Esophagus muscularis mucosa (tissue), 4 donors: ENCODE results near the gene IFT43. TPM values are rescaled to one million over a fixed set of nuclear protein-coding genes. Genes with fewer than 3 reads are reported as not detected.

ENCODE experiments used
- DNase-seq: peaks from one replicate; pipeline ENCODE4 v3.0.0-alpha.2; 2017; ENCODE audit errors: extremely low spot score
- H3K27ac ChIP-seq, 4 donors: fragments of 200-600 bp; sonication (generic); replicated peaks in 1 of 4; 1 replicate in 3 of 4; 2 replicates in 1 of 4; pipeline ENCODE4 v1.5.1; 2016 to 2019; ENCODE audit warnings: mild to moderate bottlenecking in 1 of 4
- H3K27me3 ChIP-seq, 4 donors: fragments of 200-600 bp; sonication (generic); one replicate each; pipeline versions ENCODE4 v1.5.1 to v1.6.0; 2016 to 2019
- H3K36me3 ChIP-seq, 4 donors: fragments of 200-600 bp; sonication (generic); one replicate each; pipeline ENCODE4 v1.5.1; 2016 to 2019
- H3K4me1 ChIP-seq, 4 donors: fragments of 200-600 bp; sonication (generic); one replicate each; pipeline ENCODE4 v1.5.1; 2016 to 2019
- H3K4me3 ChIP-seq, 4 donors: fragments of 200-600 bp; sonication (generic); 1 replicate in 2 of 4; 2 replicates in 2 of 4; pipeline ENCODE4 v1.5.1; 2016 to 2019; ENCODE audit warnings: mild to moderate bottlenecking in 4 of 4, moderate library complexity in 1 of 4
- H3K9me3 ChIP-seq, 4 donors: fragments of 200-600 bp; sonication (generic); 1 replicate in 3 of 4; 2 replicates in 1 of 4; pipeline ENCODE4 v1.5.1; 2016 to 2019
- CTCF ChIP-seq, 3 experiments: fragments of 200-600 bp in 2 of 3; fragments of 450-650 bp in 1 of 3; sonication (generic) in 2 of 3; IDR thresholded peaks; one replicate each; pipeline ENCODE4 v1.5.1; 2017 to 2019; ENCODE audit warnings: antibody characterized with exemption in 3 of 3, mild to moderate bottlenecking in 2 of 3, moderate library complexity in 1 of 3
- EP300 ChIP-seq: sonication (generic); formaldehyde crosslinking; IDR thresholded peaks from one replicate; pipeline ENCODE4 v1.6.1; 2017; ENCODE audit warnings: antibody characterized with exemption
- POLR2A ChIP-seq: fragments of 450-650 bp; IDR thresholded peaks from one replicate; pipeline ENCODE4 v1.6.1; 2017; ENCODE audit warnings: antibody characterized with exemption, moderate library complexity, mild to moderate bottlenecking, low read depth
- POLR2AphosphoS5 ChIP-seq, 2 donors: sonication (generic); formaldehyde crosslinking; IDR thresholded peaks; one replicate each; pipeline ENCODE4 v1.6.1; 2017; ENCODE audit warnings: antibody characterized with exemption in 2 of 2
- WGBS: methylation state at CpG from one replicate; pipeline ENCODE4 v1.1.5; 2018; 5-methylcytosine and 5-hydroxymethylcytosine counted together
- intact Hi-C: fragments of 100-400 bp; cut with DNase I; formaldehyde crosslinking; loops from one replicate; pipeline ENCODE4 v1.15.1; 2023
- total RNA-seq, 4 donors: library from RNA; depleted of rRNA; stranded (reverse); fragments of >200 nt; gene quantifications; one replicate each; pipeline versions ENCODE4 v1.1.0 to v1.2.1, GENCODE V29; 2016

IFT43 gene
- total RNA-seq, 4 donors from 2014 or later, result 36.7 to 51.0 (median 42.3) TPM

- Histone ChIP-seq H3K4me3 (peak within 1 kb of the TSS; percentile 75 to 92 (median 80)), H3K9me3 (no peaks in the 10 kb centered on the region), H3K4me1 (peaks cover 43 to 74% (median 69%) of the 10 kb centered on the region in 4 donors), H3K27ac (peak within 1 kb of the TSS; percentile 96 to 99 (median 98)), H3K27me3 (no peaks in the 10 kb centered on the region), H3K36me3 (no peaks in the 10 kb centered on the region)
- peak; percentile 95 for DNase-seq
- TF ChIP-seq CTCF (IDR thresholded peaks at IDR 0.05) (no peak), POLR2A (peak; percentile 46), POLR2AphosphoS5 (IDR thresholded peaks at IDR 0.05) (peak; percentile 72 to 94), EP300 (no peak)
- intact Hi-C loops, result loop anchor here (2.0 kb wide), 1 partner anchor 271 kb away; no protein-coding TSS in a partner anchor
- under 1% methylated on average over 26 of the region's 26 CpGs for WGBS
Observed at GRCh38 chr14:75981426-75982265, 3.9 kb upstream of the IFT43 start, which contains the start of gene TGFB3. TGFB3 (minus strand) TSS chr14:75981995; CDS start chr14:75980893, 1,102 bp downstream.

GRCh38 chr14:75982266-75983018 lies 3.1 kb upstream of the IFT43 start:
- Histone ChIP-seq H3K9me3 (no peaks in the 10 kb centered on the region), H3K27me3 (no peaks in the 10 kb centered on the region), H3K4me3 (peak overlapping the region; percentile 75 to 92 (median 80)), H3K4me1 (peaks cover 45 to 74% (median 71%) of the 10 kb centered on the region in 4 donors), H3K36me3 (no peaks in the 10 kb centered on the region), H3K27ac (peak overlapping the region; percentile 96 to 99 (median 98))
- TF ChIP-seq POLR2AphosphoS5 (IDR thresholded peaks at IDR 0.05) (peak; percentile 52 to 55), POLR2A (no peak), CTCF (IDR thresholded peaks at IDR 0.05) (peak; percentile 51 to 85 (median 80)), EP300 (no peak)
- peak; percentile 98 for DNase-seq
- under 1% methylated on average over 25 of the region's 77 CpGs for WGBS
- intact Hi-C loops, result loop anchor here (2.0 kb wide), 1 partner anchor 272 kb away; no protein-coding TSS in a partner anchor

GRCh38 chr14:75983019-75983358 lies 2.6 kb upstream of the IFT43 start:
- no peaks in the 10 kb centered on the region for H3K27me3 ChIP-seq
- H3K9me3 ChIP-seq, result no peaks in the 10 kb centered on the region
- H3K36me3 ChIP-seq, result no peaks in the 10 kb centered on the region
- DNase-seq, result no peak
- WGBS, result 32% methylated on average over 7 of the region's 7 CpGs
- peaks cover 42 to 72% (median 69%) of the 10 kb centered on the region in 4 donors for H3K4me1 ChIP-seq
- H3K4me3 ChIP-seq, result peak overlapping the region; percentile 75 to 92 (median 80)
- intact Hi-C loops, result loop anchor here (2.0 kb wide), 1 partner anchor 272 kb away; no protein-coding TSS in a partner anchor
- no peak for TF ChIP-seq CTCF (IDR thresholded peaks at IDR 0.05)
- no peak for TF ChIP-seq POLR2A
- no peak for TF ChIP-seq EP300
- H3K27ac ChIP-seq, result peak overlapping the region; percentile 96 to 99 (median 98)

GRCh38 chr14:75984674-75985073 lies 889 bp upstream of the IFT43 start:
- 47% methylated on average over 2 of the region's 2 CpGs for WGBS
- Histone ChIP-seq H3K9me3 (no peaks in the 10 kb centered on the region), H3K36me3 (peaks cover 0 to 4% (median under 1%) of the 10 kb centered on the region in 4 donors), H3K27ac (peak overlapping the region; percentile 96 to 99 (median 98)), H3K4me1 (peaks cover 37 to 65% (median 63%) of the 10 kb centered on the region in 4 donors), H3K4me3 (no peak overlapping the region), H3K27me3 (no peaks in the 10 kb centered on the region)
- DNase-seq, result no peak
- intact Hi-C loops, result no loop called here
- TF ChIP-seq POLR2AphosphoS5 (IDR thresholded peaks at IDR 0.05), result no peak
- no peak for TF ChIP-seq CTCF (IDR thresholded peaks at IDR 0.05)
- no peak for TF ChIP-seq POLR2A
- TF ChIP-seq EP300, result no peak
